Testis (tissue), 3 donors: Measurements from ENCODE around the gene FCN3. TPM values are rescaled to one million over a fixed set of nuclear protein-coding genes. Genes with fewer than 3 reads are reported as not detected.
A peak's percentile ranks its signal among the peaks of the same experiment; 100 is the strongest.

Experiments used
- DNase-seq: peaks from one replicate; pipeline ENCODE4 v3.0.0-alpha.2; 2019
- H3K27ac ChIP-seq, 2 donors: fragments of 200-600 bp; sonication (generic); one replicate each; pipeline ENCODE4 v1.5.1; 2019
- H3K27me3 ChIP-seq: fragments of 200-600 bp; sonication (generic); one replicate; pipeline ENCODE4 v1.5.1; 2019
- H3K36me3 ChIP-seq: fragments of 200-600 bp; sonication (generic); one replicate; pipeline ENCODE4 v1.5.1; 2017; ENCODE audit warnings: low read depth; ENCODE audit errors: missing control alignments
- H3K4me1 ChIP-seq: fragments of 200-600 bp; sonication (generic); one replicate; pipeline ENCODE4 v1.5.1; 2019
- H3K4me3 ChIP-seq, 2 donors: fragments of 200-600 bp; sonication (generic); one replicate each; pipeline ENCODE4 v1.5.1; 2017 to 2019
- H3K9me3 ChIP-seq: fragments of 200-600 bp; sonication (generic); one replicate; pipeline ENCODE4 v1.5.1; 2017
- CTCF ChIP-seq, 3 experiments: fragments of 450-650 bp in 2 of 3; fragments of 200-600 bp in 1 of 3; sonication (generic) in 1 of 3; IDR thresholded peaks; one replicate each; pipeline ENCODE4 v1.5.1; 2016 to 2019; ENCODE audit warnings: antibody characterized with exemption in 3 of 3, mild to moderate bottlenecking in 2 of 3, moderate library complexity in 1 of 3
- POLR2A ChIP-seq: fragments of 450-650 bp; IDR thresholded peaks from one replicate; pipeline ENCODE4 v1.6.1; 2017; ENCODE audit warnings: antibody characterized with exemption, mild to moderate bottlenecking, moderate library complexity
- WGBS, 2 donors: methylation state at CpG; one replicate each; pipeline ENCODE4 v1.1.5; 2018; 5-methylcytosine and 5-hydroxymethylcytosine counted together
- intact Hi-C: fragments of 100-400 bp; cut with DNase I; formaldehyde crosslinking; loops from one replicate; pipeline ENCODE4 v1.15.1; 2023; ENCODE audit warnings: low total_unique reads
- polyA plus RNA-seq: library from polyadenylated mRNA; stranded (reverse); fragments of 350-450 nt; fragmentation: Illumina TruSeq; extraction: RNeasy Lipid Tissue Mini Kit (QIAGEN cat#74804); gene quantifications from one replicate; pipeline ENCODE4 v1.2.3, GENCODE V29; 2014; ENCODE audit warnings: low read depth, low replicate concordance; ENCODE audit not compliant: insufficient read depth
- small RNA-seq, 2 donors: library from RNA; depleted of rRNA; stranded (forward); fragments of <200 nt; gene quantifications; one replicate each; pipeline ENCODE3, GENCODE V24; 2016
- total RNA-seq, 2 donors: library from RNA; depleted of rRNA; stranded (reverse); fragments of >200 nt; gene quantifications; one replicate each; pipeline ENCODE4 v1.2.3, GENCODE V29; 2016

The FCN3 gene
- total and polyA plus RNA-seq, 3 donors from 2014 or later = 0.54 to 6.9 (median 3.6) TPM

- Histone ChIP-seq H3K4me3 (peak within 1 kb of the TSS; percentile 89 to 94), H3K36me3 (no peaks in the 10 kb centered on the region), H3K9me3 (no peaks in the 10 kb centered on the region), H3K27me3 (no peaks in the 10 kb centered on the region), H3K4me1 (peaks cover 14% of the 10 kb centered on the region), H3K27ac (peak within 1 kb of the TSS; percentile 78 to 85)
- DNase-seq = peak; percentile 97
- intact Hi-C loops = no loop called here
- 1 to 2% methylated on average over 27 to 64 of the region's 67 CpGs for WGBS, 2 donors
- TF ChIP-seq POLR2A (no peak), CTCF (IDR thresholded peaks at IDR 0.05) (peak in 2 of 3 experiments; percentile 31 to 58)
Measured at GRCh38 chr1:27321813-27322568, 52.6 kb downstream of the FCN3 start, which contains the start of gene TMEM222. Gene TMEM222 (plus strand): TSS chr1:27322163. CDS start chr1:27322198, 35 bp downstream.

Small RNA genes lying within 50 kb of the gene (small RNA-seq; reads per million reads assigned to genes)
- gene RNU6-48P = 0 reads per million in 2 donors

Other genes with a start within 250 kb of the FCN3 start
- gene SLC9A1, start 219.7 kb downstream of the FCN3 start, total RNA-seq = 10 to 100 TPM; 16.8 to 26.4 TPM
- gene SLC9A1, start 219.7 kb downstream of the FCN3 start, polyA plus RNA-seq = 33.5 TPM
- gene WDTC1, start 140.2 kb downstream of the FCN3 start, total RNA-seq = 10 to 100 TPM; 61.4 to 69.5 TPM
- 142 TPM for gene WDTC1, start 140.2 kb downstream of the FCN3 start, polyA plus RNA-seq
- gene TMEM222, start 52.7 kb downstream of the FCN3 start, total RNA-seq = 10 to 100 TPM; 41.4 to 67.5 TPM
- gene TMEM222, start 52.7 kb downstream of the FCN3 start, polyA plus RNA-seq = 81.6 TPM
- 1 to 10 TPM; 2.3 to 5.4 TPM for gene SYTL1, start 32.8 kb downstream of the FCN3 start, total RNA-seq
- 6.0 TPM for gene SYTL1, start 32.8 kb downstream of the FCN3 start, polyA plus RNA-seq
- gene MAP3K6, start 7.9 kb downstream of the FCN3 start, total RNA-seq = 10 to 100 TPM; 18.8 to 31.7 TPM
- gene MAP3K6, start 7.9 kb downstream of the FCN3 start, polyA plus RNA-seq = 18.4 TPM
- gene CD164L2, start 8.5 kb upstream of the FCN3 start, total RNA-seq = 1 to 10 TPM in 1 of 2 donors, under 1 TPM in 1; 0.24 to 1.5 TPM
- gene CD164L2, start 8.5 kb upstream of the FCN3 start, polyA plus RNA-seq = 0.76 TPM
- gene GPR3, start 17.8 kb upstream of the FCN3 start, total RNA-seq = under 1 TPM; 0.12 to 0.47 TPM
- 0.20 TPM for gene GPR3, start 17.8 kb upstream of the FCN3 start, polyA plus RNA-seq
- 10 to 100 TPM; 57.8 to 58.0 TPM for gene WASF2, start 115.3 kb upstream of the FCN3 start, total RNA-seq
- gene WASF2, start 115.3 kb upstream of the FCN3 start, polyA plus RNA-seq = 128 TPM
- 10 to 100 TPM; 73.7 to 86.8 TPM for gene AHDC1, start 229.3 kb upstream of the FCN3 start, total RNA-seq
- 32.5 TPM for gene AHDC1, start 229.3 kb upstream of the FCN3 start, polyA plus RNA-seq